Measurements from ENCODE around the gene KRT17. TPM values are rescaled to one million over a fixed set of nuclear protein-coding genes. Genes with fewer than 3 reads are reported as not detected.
"Not testable (repeated sequence)": the region's sequence is repeated elsewhere in the genome, so short reads cannot be mapped to it uniquely, and the experiment has no call there.

KRT17 gene
- total RNA-seq, 4 donors from 2014 or later, result 474 to 1,574 (median 971) TPM

- 39 to 50% methylated on average over 13 to 15 of the region's 15 CpGs for WGBS, 2 donors
- no peak for DNase-seq (ENCODE audit: low spot score in 2 of 2)
- TF ChIP-seq POLR2A (IDR thresholded peaks at IDR 0.05) (no peak), CTCF (IDR thresholded peaks at IDR 0.05) (no peak)
- H3K4me3 ChIP-seq (ENCODE audit: low read depth, poor library complexity, severe bottlenecking), result peak within 1 kb of the TSS; percentile 29
- intact Hi-C loops (cut with DNase I; ENCODE audit: low total_unique reads), result no loop called here
These were observed 37.4 kb downstream of the KRT17 start, which contains the start of gene KRT14 for GRCh38 chr17:41586863-41587495. Gene KRT14, minus strand, starts transcription at chr17:41586895. Its CDS starts 61 bp downstream, at chr17:41586834.

- WGBS, 2 donors, result 23 to 34% methylated on average over 5 of the region's 5 CpGs
- intact Hi-C loops (cut with DNase I; ENCODE audit: low total_unique reads), result no loop called here
- H3K4me3 ChIP-seq (ENCODE audit: low read depth, poor library complexity, severe bottlenecking), result peak overlapping the region; percentile 29
- TF ChIP-seq CTCF (IDR thresholded peaks at IDR 0.05) (no peak), POLR2A (IDR thresholded peaks at IDR 0.05) (no peak)
- DNase-seq (ENCODE audit: low spot score in 2 of 2), result peak in 1 of 2 donors; percentile 43
These were observed 38.9 kb downstream of the KRT17 start for GRCh38 chr17:41585301-41586056.

GRCh38 chr17:41584331-41584927 lies 39.9 kb downstream of the KRT17 start:
- 42 to 48% methylated on average over 8 of the region's 8 CpGs for WGBS, 2 donors
- peak overlapping the region; percentile 29 for H3K4me3 ChIP-seq (ENCODE audit: low read depth, poor library complexity, severe bottlenecking)
- intact Hi-C loops (cut with DNase I; ENCODE audit: low total_unique reads), result not testable (repeated sequence)
- DNase-seq (ENCODE audit: low spot score in 2 of 2), result peak in 1 of 2 donors; percentile 71

- H3K4me3 ChIP-seq (ENCODE audit: low read depth, poor library complexity, severe bottlenecking), result peak overlapping the region; percentile 29
- intact Hi-C loops (cut with DNase I; ENCODE audit: low total_unique reads), result no loop called here
- 51 to 55% methylated on average over 33 of the region's 33 CpGs for WGBS, 2 donors
- peak in 1 of 2 donors; percentile 69 for DNase-seq (ENCODE audit: low spot score in 2 of 2)
- TF ChIP-seq POLR2A (IDR thresholded peaks at IDR 0.05), result no peak
- no peak for TF ChIP-seq CTCF (IDR thresholded peaks at IDR 0.05)
These were observed 40.9 kb downstream of the KRT17 start for GRCh38 chr17:41583137-41584127.

GRCh38 chr17:41582061-41582968 lies 42.1 kb downstream of the KRT17 start:
- WGBS, 2 donors, result 48 to 52% methylated on average over 13 of the region's 13 CpGs
- intact Hi-C loops (cut with DNase I; ENCODE audit: low total_unique reads), result not testable (repeated sequence)
- peak overlapping the region; percentile 29 for H3K4me3 ChIP-seq (ENCODE audit: low read depth, poor library complexity, severe bottlenecking)
- peak in 1 of 2 donors; percentile 77 for DNase-seq (ENCODE audit: low spot score in 2 of 2)

Data from lower leg skin (tissue), 4 donors.